ENCODE data around the gene NME8.

The NME8 gene

GRCh38 chr7:37943905-37944736, 95.7 kb downstream of the NME8 start:
- no peak for DNase-seq

- DNase-seq: no peak
Measured at GRCh38 chr7:37944737-37945054, 96.3 kb downstream of the NME8 start.

GRCh38 chr7:37945336-37945735, 96.9 kb downstream of the NME8 start:
- DNase-seq: no peak

GRCh38 chr7:37947138-37947940, 98.9 kb downstream of the NME8 start:
- no peak for DNase-seq

- no peak for DNase-seq
Measured at GRCh38 chr7:37947941-37948210, 99.5 kb downstream of the NME8 start.
